GM23338 (cell line): Measurements from ENCODE around the gene ERBB3.

Source experiments
- CTCF ChIP-seq, 2 experiments: fragments of 200-600 bp in 1 of 2; sonication (generic) in 1 of 2; conservative IDR thresholded peaks; 2 replicates each; pipeline versions ENCODE4 v1.5.1 to v1.6.1; 2016 to 2017; ENCODE audit warnings: antibody characterized with exemption in 2 of 2, low read depth in 2 of 2, mild to moderate bottlenecking in 2 of 2, moderate library complexity in 1 of 2
- EZH2 ChIP-seq: fragments of 200-600 bp; sonication (generic); IDR thresholded peaks from one replicate; pipeline ENCODE4 v1.8.0; 2017; ENCODE audit warnings: antibody characterized with exemption, mild to moderate bottlenecking, low read depth; ENCODE audit not compliant: unreplicated experiment
- EZH2phosphoT487 ChIP-seq: fragments of 200-600 bp; sonication (generic); IDR thresholded peaks from one replicate; pipeline ENCODE4 v1.8.1; 2018; ENCODE audit warnings: antibody characterized with exemption; ENCODE audit not compliant: unreplicated experiment
- JUNB ChIP-seq: IDR thresholded peaks from one replicate; pipeline ENCODE4 v1.6.1; 2016; ENCODE audit warnings: antibody characterized with exemption; ENCODE audit not compliant: unreplicated experiment
- POLR2AphosphoS5 ChIP-seq: IDR thresholded peaks from 2 replicates; pipeline ENCODE4 v1.6.1; 2016; ENCODE audit warnings: antibody characterized with exemption, low read depth
- REST ChIP-seq: IDR thresholded peaks from one replicate; pipeline ENCODE4 v1.6.1; 2018; ENCODE audit warnings: antibody characterized with exemption; ENCODE audit not compliant: unreplicated experiment

GRCh38 chr12:56124133-56124532 lies 44.2 kb downstream of the ERBB3 start:
- no peak for TF ChIP-seq CTCF (conservative IDR thresholded peaks at IDR 0.05; ENCODE audit: low read depth in 2 of 2)
- no peak for TF ChIP-seq REST
- TF ChIP-seq JUNB, result no peak
- no peak for TF ChIP-seq EZH2
- TF ChIP-seq POLR2AphosphoS5, result no peak
- TF ChIP-seq EZH2phosphoT487, result no peak
